SK-N-MC (cell line): ENCODE data around the gene HOXA1.

Source experiments
- EZH2 ChIP-seq: fragments of 200-600 bp; sonication (generic); IDR thresholded peaks from one replicate; pipeline ENCODE4 v1.6.1; 2017; ENCODE audit warnings: antibody characterized with exemption
- POLR2AphosphoS5 ChIP-seq: IDR thresholded peaks from 2 replicates; pipeline ENCODE4 v1.6.1; 2012; ENCODE audit warnings: mild to moderate bottlenecking, low read depth, low read length, borderline replicate concordance

DNA sequence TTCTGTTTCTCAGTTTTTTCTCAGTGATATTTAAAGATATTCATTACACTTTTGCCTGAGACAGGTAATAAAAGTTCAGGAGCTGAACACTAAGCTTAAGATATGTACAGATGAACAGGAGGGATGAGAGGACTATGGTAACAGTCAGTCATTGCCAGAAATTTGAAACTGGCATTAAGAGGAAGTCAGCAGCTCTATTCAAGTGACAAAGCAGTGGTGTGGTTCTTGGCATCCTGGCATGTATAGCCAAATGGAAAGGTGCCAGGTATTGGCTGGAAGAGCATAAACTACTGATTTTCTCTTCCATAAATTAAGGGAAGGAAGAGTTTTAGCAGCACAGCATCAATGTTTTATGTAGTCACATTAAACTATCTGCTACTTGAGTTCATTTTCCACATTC, 22.7 kb downstream of the HOXA1 start:
- TF ChIP-seq POLR2AphosphoS5 (no peak), EZH2 (no peak)
